Measurements from ENCODE around the gene PDE4D. TPM values are rescaled to one million over a fixed set of nuclear protein-coding genes. Genes with fewer than 3 reads are reported as not detected.

Gene PDE4D
- total and polyA plus RNA-seq, 10 of the 15 experiments (the other 5 are each of a cell fraction or from before 2014, with no cell fraction given), result 0.87 to 4.1 (median 2.2) TPM

DNA sequence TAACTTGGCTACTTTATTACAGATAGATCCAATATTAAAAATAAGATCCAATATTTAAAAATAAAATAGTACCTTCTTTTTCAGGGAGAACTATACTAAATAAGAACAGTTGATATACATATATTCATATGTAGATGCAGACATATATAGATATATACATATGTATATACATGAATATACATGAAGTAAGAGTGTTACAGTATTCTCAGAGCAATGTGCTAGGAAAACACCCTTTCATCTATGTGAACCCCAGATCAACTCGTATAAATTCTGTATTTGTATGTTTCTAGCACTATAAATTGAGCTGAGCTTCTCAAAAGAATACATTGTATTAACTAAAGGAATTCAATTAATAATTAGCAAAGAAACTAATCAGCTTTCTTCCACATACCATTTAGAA, 287.6 kb downstream of the PDE4D start:
- no peak for DNase-seq (ENCODE audit: low read depth, low spot score)
- Histone ChIP-seq H4K20me1 (ENCODE audit: control insufficient read depth, insufficient read depth) (no peaks in the 10 kb centered on the region), H3K4me1 (ENCODE audit: control insufficient read depth, insufficient read depth, low read length) (no peaks in the 10 kb centered on the region), H3K27ac (ENCODE audit: control insufficient read depth, insufficient read depth) (no peak overlapping the region), H3K79me2 (ENCODE audit: control insufficient read depth, insufficient read depth, low read length) (no peaks in the 10 kb centered on the region), H3K4me2 (ENCODE audit: control insufficient read depth, insufficient read depth) (no peak overlapping the region), H3K27me3 (replicated peaks in 1 of 2; ENCODE audit: control insufficient read depth in 2 of 2, insufficient read depth in 2 of 2, low read length in 1 of 2) (no peaks in the 10 kb centered on the region; a peak in 1 of 4 replicates), H2AFZ (ENCODE audit: control insufficient read depth, low read depth, low read length) (no peak overlapping the region), H3K9ac (ENCODE audit: control insufficient read depth, insufficient read depth, low read length) (no peak overlapping the region), H3K4me3 (no peak overlapping the region), H3K36me3 (ENCODE audit: control insufficient read depth in 2 of 2, insufficient read depth in 2 of 2, low read length in 1 of 2) (no peaks in the 10 kb centered on the region), H3K9me3 (replicated peaks; ENCODE audit: control insufficient read depth, insufficient read depth, low read length) (no peaks in the 10 kb centered on the region)
- BruUV-seq (replicated peaks), result no TSS peak
- SMC1A ChIA-PET (ENCODE audit: uncharacterized antibody, unreplicated experiment), result no interaction called here
- RAD21 ChIA-PET (ENCODE audit: unreplicated experiment), result no interaction called here
- intact Hi-C loops (cut with micrococcal nuclease; ENCODE audit: unreplicated experiment), result no loop called here
- no peak for ATAC-seq
- TF ChIP-seq RFX5 (IDR thresholded peaks at IDR 0.05; ENCODE audit: low read depth, low read length) (no peak), ZBED1 (IDR thresholded peaks at IDR 0.05; ENCODE audit: borderline replicate concordance) (no peak), WRNIP1 (IDR thresholded peaks at IDR 0.05; ENCODE audit: borderline replicate concordance, low read depth, low read length) (no peak), ETV6 (conservative IDR thresholded peaks at IDR 0.05 in 1 of 2, IDR thresholded peaks at IDR 0.05 in 1 of 2; ENCODE audit: borderline replicate concordance in 1 of 2, low read depth in 1 of 2) (no peak), EZH2 (IDR thresholded peaks at IDR 0.05; ENCODE audit: borderline replicate concordance, control insufficient read depth, low read depth, low read length) (no peak), BHLHE40 (IDR thresholded peaks at IDR 0.05; ENCODE audit: borderline replicate concordance in 1 of 2, low read depth in 2 of 2, low read length in 1 of 2) (no peak)
- FAIRE-seq, result no peak
- in situ Hi-C loops (cut with MboI), result no loop called here
- POLR2A ChIA-PET, result no interaction called here
- CTCF ChIA-PET, result no interaction called here
- WGBS (ENCODE audit: insufficient coverage, insufficient replicate concordance, low lambda C conversion rate, missing lambda C conversion rate), result 0% methylated on average over 1 of the region's 1 CpG

DNA sequence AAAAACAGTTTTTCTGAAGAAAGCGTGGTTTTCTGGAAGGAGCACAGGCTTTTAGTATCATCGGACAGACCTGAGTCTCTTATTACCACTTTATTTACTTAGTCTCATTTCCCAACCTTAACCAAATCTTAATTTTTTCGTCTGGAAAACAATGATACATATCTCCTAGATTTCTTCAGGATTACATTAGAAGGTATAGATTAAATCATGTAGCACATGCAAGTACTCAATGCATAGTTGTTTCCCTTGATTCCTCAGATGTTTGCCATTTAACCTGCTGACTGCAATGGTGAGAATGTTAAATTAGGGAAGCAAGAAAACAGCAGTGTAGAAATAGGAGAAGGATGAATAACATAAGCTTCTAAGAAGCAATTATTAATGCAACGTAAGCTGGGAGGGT, 289.4 kb downstream of the PDE4D start:
- ChIA-PET POLR2A (no interaction called here), CTCF (no interaction called here), SMC1A (ENCODE audit: uncharacterized antibody, unreplicated experiment) (no interaction called here), RAD21 (ENCODE audit: unreplicated experiment) (no interaction called here)
- FAIRE-seq, result no peak
- Histone ChIP-seq H3K4me3 (no peak overlapping the region), H3K4me2 (ENCODE audit: control insufficient read depth, insufficient read depth) (no peak overlapping the region), H3K9me3 (replicated peaks; ENCODE audit: control insufficient read depth, insufficient read depth, low read length) (no peaks in the 10 kb centered on the region), H3K4me1 (ENCODE audit: control insufficient read depth, insufficient read depth, low read length) (no peaks in the 10 kb centered on the region), H3K27me3 (replicated peaks in 1 of 2; ENCODE audit: control insufficient read depth in 2 of 2, insufficient read depth in 2 of 2, low read length in 1 of 2) (no peaks in the 10 kb centered on the region), H3K79me2 (ENCODE audit: control insufficient read depth, insufficient read depth, low read length) (no peaks in the 10 kb centered on the region), H3K36me3 (ENCODE audit: control insufficient read depth in 2 of 2, insufficient read depth in 2 of 2, low read length in 1 of 2) (no peaks in the 10 kb centered on the region), H3K27ac (ENCODE audit: control insufficient read depth, insufficient read depth) (no peak overlapping the region), H4K20me1 (ENCODE audit: control insufficient read depth, insufficient read depth) (no peaks in the 10 kb centered on the region), H3K9ac (ENCODE audit: control insufficient read depth, insufficient read depth, low read length) (no peak overlapping the region), H2AFZ (ENCODE audit: control insufficient read depth, low read depth, low read length) (no peak overlapping the region)
- in situ Hi-C loops (cut with MboI) (no loop called here), intact Hi-C loops (cut with micrococcal nuclease; ENCODE audit: unreplicated experiment) (no loop called here)
- DNase-seq (ENCODE audit: low read depth, low spot score), result no peak
- 46% methylated on average over 4 of the region's 4 CpGs for WGBS (ENCODE audit: insufficient coverage, insufficient replicate concordance, low lambda C conversion rate, missing lambda C conversion rate)
- no peak for ATAC-seq
- TF ChIP-seq, protein P1, sequence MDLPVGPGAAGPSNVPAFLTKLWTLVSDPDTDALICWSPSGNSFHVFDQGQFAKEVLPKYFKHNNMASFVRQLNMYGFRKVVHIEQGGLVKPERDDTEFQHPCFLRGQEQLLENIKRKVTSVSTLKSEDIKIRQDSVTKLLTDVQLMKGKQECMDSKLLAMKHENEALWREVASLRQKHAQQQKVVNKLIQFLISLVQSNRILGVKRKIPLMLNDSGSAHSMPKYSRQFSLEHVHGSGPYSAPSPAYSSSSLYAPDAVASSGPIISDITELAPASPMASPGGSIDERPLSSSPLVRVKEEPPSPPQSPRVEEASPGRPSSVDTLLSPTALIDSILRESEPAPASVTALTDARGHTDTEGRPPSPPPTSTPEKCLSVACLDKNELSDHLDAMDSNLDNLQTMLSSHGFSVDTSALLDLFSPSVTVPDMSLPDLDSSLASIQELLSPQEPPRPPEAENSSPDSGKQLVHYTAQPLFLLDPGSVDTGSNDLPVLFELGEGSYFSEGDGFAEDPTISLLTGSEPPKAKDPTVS (IDR thresholded peaks at IDR 0.05; ENCODE audit: low read depth, low read length), result no peak
- TF ChIP-seq NR2C2 (IDR thresholded peaks at IDR 0.05; ENCODE audit: borderline replicate concordance, control insufficient read depth, insufficient read length, low read depth), result no peak
- no TSS peak for BruUV-seq (replicated peaks)

Data from GM12878 (cell line).